Adrenal gland (tissue), 12 donors: ENCODE data around the gene OPA1. TPM values are rescaled to one million over a fixed set of nuclear protein-coding genes. Genes with fewer than 3 reads are reported as not detected.

Experiments
- DNase-seq, 7 donors: peaks; one replicate each; pipeline ENCODE4 v3.0.0-alpha.2; 2019 to 2020
- H3K27ac ChIP-seq, 5 donors: fragments of 200-600 bp; sonication (generic) in 4 of 5; 1 replicate in 3 of 5; 2 replicates in 2 of 5; pipeline versions ENCODE4 v1.5.1 to v1.8.0; 2016 to 2020; ENCODE audit warnings: mild to moderate bottlenecking in 1 of 5
- H3K27me3 ChIP-seq: fragments of 200-600 bp; 2 replicates; pipeline ENCODE4 v1.8.0; 2021
- H3K36me3 ChIP-seq, 2 donors: fragments of 200-600 bp; replicated peaks in 1 of 2; 1 replicate in 1 of 2; 2 replicates in 1 of 2; pipeline versions ENCODE4 v1.5.1 to v1.8.0; 2018 to 2022
- H3K4me1 ChIP-seq, 2 donors: fragments of 200-600 bp; replicated peaks in 1 of 2; 1 replicate in 1 of 2; 2 replicates in 1 of 2; pipeline versions ENCODE4 v1.5.1 to v1.8.0; 2018 to 2021
- H3K4me3 ChIP-seq, 4 donors: fragments of 200-600 bp; sonication (generic) in 3 of 4; one replicate each; pipeline ENCODE4 v1.5.1; 2016 to 2018
- H3K9me3 ChIP-seq, 3 donors: fragments of 200-600 bp; sonication (generic) in 1 of 3; replicated peaks in 1 of 3; 1 replicate in 2 of 3; 2 replicates in 1 of 3; pipeline versions ENCODE4 v1.5.1 to v1.8.0; 2016 to 2021
- POLR2A ChIP-seq, 2 donors: fragments of 450-650 bp; IDR thresholded peaks; one replicate each; pipeline ENCODE4 v1.6.1; 2017; ENCODE audit warnings: antibody characterized with exemption in 2 of 2, mild to moderate bottlenecking in 2 of 2, moderate library complexity in 1 of 2
- WGBS, 4 donors: extraction: QIAGEN DNeasy Blood & Tissue Kit in 2 of 4; methylation state at CpG; one replicate each; pipeline versions ENCODE4 v1.1.5 to v1.1.7; 2013 to 2017; 5-methylcytosine and 5-hydroxymethylcytosine counted together
- intact Hi-C, 2 donors: fragments of 100-400 bp; cut with DNase I; formaldehyde crosslinking; loops; one replicate each; pipeline versions ENCODE4 v1.14.1 to v1.15.0; 2022 to 2023
- polyA plus RNA-seq, 3 donors: library from polyadenylated mRNA; stranded (reverse); fragments of 200-250 nt in 2 of 3; fragments of 350-450 nt in 1 of 3; fragmentation: Illumina TruSeq in 1 of 3; extraction: RNeasy Lipid Tissue Mini Kit (QIAGEN cat#74804) in 1 of 3; gene quantifications; one replicate each; pipeline ENCODE4 v1.2.3, GENCODE V29; 2013 to 2014
- total RNA-seq, 9 donors: library from RNA; depleted of rRNA in 4 of 9; stranded (reverse); fragments of >200 nt in 4 of 9; fragments of 120-200 nt in 1 of 9; fragmentation: NEBNext Ultra II Directional in 1 of 9; extraction: Animal tissue kit (Norgen Biotek cat#: 25700) in 1 of 9; gene quantifications; one replicate each; pipeline versions ENCODE4 v1.1.0 to v1.2.4, GENCODE V29; 2013 to 2023
- TF ChIP-seq, protein P1 (sequence below), 6 experiments: fragments of 450-650 bp in 4 of 6; fragments of 200-600 bp in 2 of 6; sonication (generic) in 1 of 6; IDR thresholded peaks; 1 replicate in 5 of 6; 2 replicates in 1 of 6; pipeline versions ENCODE4 v1.5.1 to v1.8.0; 2016 to 2021; ENCODE audit warnings: antibody characterized with exemption in 6 of 6, mild to moderate bottlenecking in 2 of 6, moderate library complexity in 1 of 6
- donor health status: healthy with polysubstance abuse.
- donor health status: Bipolar disorder and iron deficiency.
- donor health status: DM: yes; HTN: yes; CAD: no.
- donor health status: DM: no; HTN: no; CAD: no.
- donor health status: DM: no; HTN: no; CAD: no.
- donor health status: DM: yes; HTN: yes; CAD: no.

Gene OPA1
- total and polyA plus RNA-seq, 12 donors: 13.0 to 194 (median 54.6) TPM

GRCh38 chr3:193593668-193594030 is 641 bp downstream of the OPA1 start:
- Histone ChIP-seq H3K9me3 (no peaks in the 10 kb centered on the region), H3K4me3 (peak overlapping the region; percentile 65 to 79 (median 72)), H3K27ac (peak overlapping the region; percentile 10 to 95 (median 95)), H3K27me3 (no peaks in the 10 kb centered on the region), H3K36me3 (no peaks in the 10 kb centered on the region), H3K4me1 (peaks cover 19 to 37% of the 10 kb centered on the region in 2 donors)
- TF ChIP-seq, protein P1, sequence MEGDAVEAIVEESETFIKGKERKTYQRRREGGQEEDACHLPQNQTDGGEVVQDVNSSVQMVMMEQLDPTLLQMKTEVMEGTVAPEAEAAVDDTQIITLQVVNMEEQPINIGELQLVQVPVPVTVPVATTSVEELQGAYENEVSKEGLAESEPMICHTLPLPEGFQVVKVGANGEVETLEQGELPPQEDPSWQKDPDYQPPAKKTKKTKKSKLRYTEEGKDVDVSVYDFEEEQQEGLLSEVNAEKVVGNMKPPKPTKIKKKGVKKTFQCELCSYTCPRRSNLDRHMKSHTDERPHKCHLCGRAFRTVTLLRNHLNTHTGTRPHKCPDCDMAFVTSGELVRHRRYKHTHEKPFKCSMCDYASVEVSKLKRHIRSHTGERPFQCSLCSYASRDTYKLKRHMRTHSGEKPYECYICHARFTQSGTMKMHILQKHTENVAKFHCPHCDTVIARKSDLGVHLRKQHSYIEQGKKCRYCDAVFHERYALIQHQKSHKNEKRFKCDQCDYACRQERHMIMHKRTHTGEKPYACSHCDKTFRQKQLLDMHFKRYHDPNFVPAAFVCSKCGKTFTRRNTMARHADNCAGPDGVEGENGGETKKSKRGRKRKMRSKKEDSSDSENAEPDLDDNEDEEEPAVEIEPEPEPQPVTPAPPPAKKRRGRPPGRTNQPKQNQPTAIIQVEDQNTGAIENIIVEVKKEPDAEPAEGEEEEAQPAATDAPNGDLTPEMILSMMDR (IDR thresholded peaks at IDR 0.05): no peak
- no peak for TF ChIP-seq POLR2A (IDR thresholded peaks at IDR 0.05)
- intact Hi-C loops: no loop called here
- peak in 5 of 7 donors; percentile 27 to 60 (median 37) for DNase-seq
- WGBS, 4 donors: 0 to 2% (median 1%) methylated on average over 11 of the region's 11 CpGs

DNA sequence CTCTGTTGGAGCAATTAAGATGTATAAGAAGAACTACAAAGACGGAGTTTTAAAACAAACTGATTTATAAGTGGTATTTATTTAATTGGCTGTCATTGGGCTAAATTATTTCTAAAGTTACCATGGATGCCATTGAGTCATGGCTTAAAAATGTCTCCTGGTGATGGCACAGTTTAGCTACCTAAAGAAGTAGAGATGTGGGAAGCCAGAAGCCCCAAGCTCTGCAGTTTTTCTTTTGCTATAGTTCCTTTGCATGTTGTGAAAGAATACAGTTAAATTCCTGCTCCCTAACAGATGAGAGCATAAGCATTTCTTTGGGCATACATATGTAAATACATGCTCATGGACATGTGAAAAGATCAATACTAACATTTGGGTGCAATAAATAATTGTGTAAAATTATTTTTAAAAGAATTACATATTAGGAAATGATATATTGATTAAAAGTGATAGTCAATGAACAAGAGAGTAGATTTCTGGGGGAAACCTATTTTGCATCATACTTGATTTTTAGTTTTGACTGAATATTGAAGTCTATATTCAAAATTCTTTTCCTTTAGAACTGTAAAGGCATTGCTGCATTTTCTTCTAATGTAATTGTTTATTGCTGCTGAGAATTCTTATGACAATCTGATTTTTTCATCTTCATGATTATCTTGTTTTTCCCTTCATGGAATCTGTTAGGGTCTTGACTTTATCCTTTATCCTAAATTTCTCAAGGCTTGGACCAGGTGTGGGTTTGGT is 2.1 kb downstream of the OPA1 start:
- H3K4me1 ChIP-seq: peaks cover 21 to 42% of the 10 kb centered on the region in 2 donors
- H3K9me3 ChIP-seq: no peaks in the 10 kb centered on the region
- no peaks in the 10 kb centered on the region for H3K36me3 ChIP-seq
- 56 to 68% (median 64%) methylated on average over 1 of the region's 1 CpG for WGBS, 4 donors
- H3K27me3 ChIP-seq: no peaks in the 10 kb centered on the region
- no peak for DNase-seq
- no peak for TF ChIP-seq POLR2A (IDR thresholded peaks at IDR 0.05)
- TF ChIP-seq, protein P1 (IDR thresholded peaks at IDR 0.05): no peak
- H3K27ac ChIP-seq: no peak overlapping the region
- intact Hi-C loops: no loop called here
- H3K4me3 ChIP-seq: peak overlapping the region in 1 of 4 donors; percentile 67

DNA sequence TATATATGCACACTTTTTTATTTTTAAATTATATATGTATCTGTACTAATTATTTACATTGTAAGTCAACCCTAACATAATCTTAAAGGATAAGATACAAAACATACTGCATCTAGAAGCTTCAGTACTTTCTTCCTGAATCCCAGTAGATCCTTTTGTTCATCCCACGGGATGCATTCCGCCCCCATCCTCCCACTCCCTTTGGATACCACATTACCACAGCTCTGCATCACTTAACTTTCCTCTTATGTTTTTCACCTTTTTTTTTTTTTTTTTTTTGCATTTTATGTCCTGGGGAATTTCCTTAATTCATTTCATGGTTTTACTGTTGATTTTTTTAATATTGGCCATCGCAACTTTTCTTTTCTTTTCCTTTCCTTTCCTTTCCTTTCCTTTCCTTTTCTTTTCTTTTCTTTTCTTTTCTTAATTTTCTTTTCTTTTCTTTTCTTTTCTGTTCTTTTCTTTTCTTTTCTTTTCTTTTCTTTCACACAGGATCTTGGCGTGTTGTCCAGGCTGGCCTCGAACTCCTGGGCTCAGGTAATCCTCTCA is 3.0 kb downstream of the OPA1 start:
- TF ChIP-seq, protein P1 (IDR thresholded peaks at IDR 0.05): no peak
- TF ChIP-seq POLR2A (IDR thresholded peaks at IDR 0.05): no peak

GRCh38 chr3:193598202-193598601 is 5.2 kb downstream of the OPA1 start:
- DNase-seq: no peak
- TF ChIP-seq, protein P1 (IDR thresholded peaks at IDR 0.05): no peak
- TF ChIP-seq POLR2A (IDR thresholded peaks at IDR 0.05): no peak
- peak overlapping the region in 2 of 5 donors; percentile 8 to 9 for H3K27ac ChIP-seq
- WGBS, 4 donors: 78 to 85% (median 83%) methylated on average over 2 of the region's 2 CpGs
- H3K27me3 ChIP-seq: no peaks in the 10 kb centered on the region
- H3K4me3 ChIP-seq: no peak overlapping the region
- H3K36me3 ChIP-seq: no peaks in the 10 kb centered on the region
- H3K9me3 ChIP-seq: no peaks in the 10 kb centered on the region
- peaks cover 21 to 43% of the 10 kb centered on the region in 2 donors for H3K4me1 ChIP-seq
- intact Hi-C loops: no loop called here

More for the DNA sequence above, 3.0 kb downstream of the OPA1 start:
- H3K36me3 ChIP-seq: no peaks in the 10 kb centered on the region
- no peaks in the 10 kb centered on the region for H3K27me3 ChIP-seq
- no peak for DNase-seq
- WGBS, 4 donors: 95 to 98% (median 96%) methylated on average over 5 of the region's 5 CpGs
- no peaks in the 10 kb centered on the region for H3K9me3 ChIP-seq
- H3K4me3 ChIP-seq: no peak overlapping the region
- intact Hi-C loops: no loop called here
- H3K27ac ChIP-seq: no peak overlapping the region
- peaks cover 21 to 42% of the 10 kb centered on the region in 2 donors for H3K4me1 ChIP-seq
